ENCODE data around the gene METAP1D. TPM values are rescaled to one million over a fixed set of nuclear protein-coding genes. Genes with fewer than 3 reads are reported as not detected.

The METAP1D gene
- total RNA-seq, 1 experiment from 2014 or later = 12.7 TPM

DNA sequence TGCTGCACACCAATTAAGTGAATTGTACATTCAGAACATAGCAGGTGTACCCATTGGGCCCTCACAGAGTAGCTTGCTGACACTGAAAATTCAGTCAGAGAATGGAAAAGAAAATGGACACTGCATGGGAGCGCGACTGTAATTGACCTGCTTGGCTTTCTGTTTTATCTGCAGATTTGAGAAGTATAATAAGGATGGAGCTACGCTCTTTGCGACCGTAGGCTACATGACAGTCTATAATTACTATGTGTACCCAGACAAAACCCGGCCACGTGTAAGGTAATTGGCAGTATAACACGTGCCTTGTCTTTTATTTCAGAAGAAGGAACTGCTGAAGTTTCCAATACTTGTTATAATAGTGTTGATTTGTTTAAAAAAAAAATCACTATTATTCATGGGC, 33.5 kb upstream of the METAP1D start:
- ChIA-PET CTCF (no interaction called here), POLR2A (ENCODE audit: low non-redundant PET) (no interaction called here)
- Histone ChIP-seq H3K27ac (ENCODE audit: low read depth, low read length, poor library complexity, severe bottlenecking) (no peak overlapping the region), H3K4me1 (ENCODE audit: insufficient read depth, low read length, poor library complexity, severe bottlenecking) (peaks cover 6% of the 10 kb centered on the region), H3K4me3 (ENCODE audit: low read depth, low read length, poor library complexity, severe bottlenecking) (no peak overlapping the region), H3K36me3 (ENCODE audit: insufficient read depth, low read length, poor library complexity, severe bottlenecking) (peaks cover 23% of the 10 kb centered on the region), H3K27me3 (replicated peaks; ENCODE audit: insufficient read depth, low read depth, low read length, poor library complexity) (no peaks in the 10 kb centered on the region), H3K9me3 (ENCODE audit: low read depth, low read length, poor library complexity, severe bottlenecking) (no peaks in the 10 kb centered on the region)
- no peak for TF ChIP-seq EZH2 (IDR thresholded peaks at IDR 0.05; ENCODE audit: borderline replicate concordance, low read depth, low read length, poor library complexity, severe bottlenecking)
- TF ChIP-seq, protein P1, sequence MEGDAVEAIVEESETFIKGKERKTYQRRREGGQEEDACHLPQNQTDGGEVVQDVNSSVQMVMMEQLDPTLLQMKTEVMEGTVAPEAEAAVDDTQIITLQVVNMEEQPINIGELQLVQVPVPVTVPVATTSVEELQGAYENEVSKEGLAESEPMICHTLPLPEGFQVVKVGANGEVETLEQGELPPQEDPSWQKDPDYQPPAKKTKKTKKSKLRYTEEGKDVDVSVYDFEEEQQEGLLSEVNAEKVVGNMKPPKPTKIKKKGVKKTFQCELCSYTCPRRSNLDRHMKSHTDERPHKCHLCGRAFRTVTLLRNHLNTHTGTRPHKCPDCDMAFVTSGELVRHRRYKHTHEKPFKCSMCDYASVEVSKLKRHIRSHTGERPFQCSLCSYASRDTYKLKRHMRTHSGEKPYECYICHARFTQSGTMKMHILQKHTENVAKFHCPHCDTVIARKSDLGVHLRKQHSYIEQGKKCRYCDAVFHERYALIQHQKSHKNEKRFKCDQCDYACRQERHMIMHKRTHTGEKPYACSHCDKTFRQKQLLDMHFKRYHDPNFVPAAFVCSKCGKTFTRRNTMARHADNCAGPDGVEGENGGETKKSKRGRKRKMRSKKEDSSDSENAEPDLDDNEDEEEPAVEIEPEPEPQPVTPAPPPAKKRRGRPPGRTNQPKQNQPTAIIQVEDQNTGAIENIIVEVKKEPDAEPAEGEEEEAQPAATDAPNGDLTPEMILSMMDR (conservative IDR thresholded peaks at IDR 0.05; ENCODE audit: low read depth, low read length) = no peak
- no peak for DNase-seq (ENCODE audit: low spot score)
- BruUV-seq (replicated peaks) = no TSS peak
- intact Hi-C loops (cut with micrococcal nuclease; ENCODE audit: unreplicated experiment) = no loop called here

DNA sequence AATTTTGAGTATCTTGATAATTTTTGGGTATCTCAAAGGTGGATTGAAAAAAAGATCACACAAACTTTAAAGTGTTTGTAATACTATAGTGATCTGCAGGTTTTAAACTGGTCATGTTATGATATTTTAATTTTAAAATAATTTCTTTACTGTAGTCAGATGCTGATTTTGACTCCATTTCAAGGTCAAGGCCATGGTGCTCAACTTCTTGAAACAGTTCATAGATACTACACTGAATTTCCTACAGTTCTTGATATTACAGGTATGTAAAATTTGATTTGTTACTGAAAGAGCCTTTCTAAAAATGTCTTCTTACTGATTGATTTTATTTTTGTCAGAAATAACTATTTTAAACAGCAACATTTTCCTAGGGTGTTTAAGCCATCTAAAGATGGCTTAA, 33.1 kb upstream of the METAP1D start:
- Histone ChIP-seq H3K4me3 (ENCODE audit: low read depth, low read length, poor library complexity, severe bottlenecking) (no peak overlapping the region), H3K27me3 (replicated peaks; ENCODE audit: insufficient read depth, low read depth, low read length, poor library complexity) (no peaks in the 10 kb centered on the region), H3K36me3 (ENCODE audit: insufficient read depth, low read length, poor library complexity, severe bottlenecking) (peaks cover 25% of the 10 kb centered on the region), H3K9me3 (ENCODE audit: low read depth, low read length, poor library complexity, severe bottlenecking) (no peaks in the 10 kb centered on the region), H3K27ac (ENCODE audit: low read depth, low read length, poor library complexity, severe bottlenecking) (no peak overlapping the region), H3K4me1 (ENCODE audit: insufficient read depth, low read length, poor library complexity, severe bottlenecking) (peaks cover 6% of the 10 kb centered on the region)
- POLR2A ChIA-PET (ENCODE audit: low non-redundant PET) = no interaction called here
- BruUV-seq (replicated peaks) = no TSS peak
- CTCF ChIA-PET = no interaction called here
- TF ChIP-seq EZH2 (IDR thresholded peaks at IDR 0.05; ENCODE audit: borderline replicate concordance, low read depth, low read length, poor library complexity, severe bottlenecking) = no peak
- TF ChIP-seq, protein P1 (conservative IDR thresholded peaks at IDR 0.05; ENCODE audit: low read depth, low read length) = no peak
- DNase-seq (ENCODE audit: low spot score) = no peak
- intact Hi-C loops (cut with micrococcal nuclease; ENCODE audit: unreplicated experiment) = no loop called here

DNA sequence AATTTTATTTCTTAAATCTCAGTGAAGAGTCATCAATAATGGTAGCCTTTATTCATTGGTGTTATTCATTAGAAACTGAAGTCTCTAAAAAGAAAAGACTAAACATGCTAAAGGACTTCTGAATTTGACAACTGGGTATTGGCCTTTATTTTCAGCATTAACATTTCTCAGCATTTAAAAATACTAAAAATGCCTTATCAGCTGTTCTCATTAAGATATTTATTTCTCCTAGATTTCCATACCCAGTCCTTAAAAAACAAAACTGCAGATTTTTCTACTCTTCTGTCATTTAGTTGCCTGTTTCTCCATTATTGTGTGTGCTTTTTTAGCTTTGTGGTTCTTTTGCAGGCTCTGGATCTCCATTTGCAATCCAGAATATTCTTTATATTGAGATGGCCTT, 31.2 kb upstream of the METAP1D start:
- no peak for TF ChIP-seq EZH2 (IDR thresholded peaks at IDR 0.05; ENCODE audit: borderline replicate concordance, low read depth, low read length, poor library complexity, severe bottlenecking)
- TF ChIP-seq, protein P1 (conservative IDR thresholded peaks at IDR 0.05; ENCODE audit: low read depth, low read length) = no peak
- Histone ChIP-seq H3K27ac (ENCODE audit: low read depth, low read length, poor library complexity, severe bottlenecking) (no peak overlapping the region), H3K4me3 (ENCODE audit: low read depth, low read length, poor library complexity, severe bottlenecking) (no peak overlapping the region), H3K4me1 (ENCODE audit: insufficient read depth, low read length, poor library complexity, severe bottlenecking) (peaks cover 2% of the 10 kb centered on the region), H3K9me3 (ENCODE audit: low read depth, low read length, poor library complexity, severe bottlenecking) (no peaks in the 10 kb centered on the region), H3K27me3 (replicated peaks; ENCODE audit: insufficient read depth, low read depth, low read length, poor library complexity) (no peaks in the 10 kb centered on the region), H3K36me3 (ENCODE audit: insufficient read depth, low read length, poor library complexity, severe bottlenecking) (peaks cover 25% of the 10 kb centered on the region)
- no TSS peak for BruUV-seq (replicated peaks)
- intact Hi-C loops (cut with micrococcal nuclease; ENCODE audit: unreplicated experiment) = no loop called here
- ChIA-PET POLR2A (ENCODE audit: low non-redundant PET) (no interaction called here), CTCF (no interaction called here)
- no peak for DNase-seq (ENCODE audit: low spot score)
